ENCODE results near the gene LRFN2. TPM values are rescaled to one million over a fixed set of nuclear protein-coding genes. Genes with fewer than 3 reads are reported as not detected.

Gene LRFN2
- total RNA-seq, 1 donor from 2014 or later: not detected

DNA sequence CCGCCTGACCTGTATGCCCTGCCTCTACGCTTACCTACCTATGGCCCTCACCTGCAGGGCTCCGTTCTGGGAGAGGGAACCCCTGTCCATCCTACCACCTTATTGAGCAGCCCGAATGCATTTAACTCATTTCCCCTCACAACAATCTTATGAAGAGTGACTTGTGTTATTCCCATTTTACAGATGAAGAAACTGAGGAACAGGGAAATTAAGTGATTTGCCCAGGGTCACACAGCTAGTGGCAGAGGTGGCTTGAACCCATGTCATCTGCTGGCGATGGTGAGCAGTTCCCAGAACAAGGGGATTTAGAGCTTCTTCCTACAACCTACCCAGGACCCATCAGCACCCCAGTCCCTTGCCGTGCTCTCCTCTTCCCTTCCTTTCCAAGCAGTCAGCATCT, 42.3 kb upstream of the LRFN2 start:
- H3K27ac ChIP-seq (replicated peaks): no peak overlapping the region
- no peaks in the 10 kb centered on the region for H3K4me1 ChIP-seq
- H3K36me3 ChIP-seq: no peaks in the 10 kb centered on the region
- TF ChIP-seq, protein P1, sequence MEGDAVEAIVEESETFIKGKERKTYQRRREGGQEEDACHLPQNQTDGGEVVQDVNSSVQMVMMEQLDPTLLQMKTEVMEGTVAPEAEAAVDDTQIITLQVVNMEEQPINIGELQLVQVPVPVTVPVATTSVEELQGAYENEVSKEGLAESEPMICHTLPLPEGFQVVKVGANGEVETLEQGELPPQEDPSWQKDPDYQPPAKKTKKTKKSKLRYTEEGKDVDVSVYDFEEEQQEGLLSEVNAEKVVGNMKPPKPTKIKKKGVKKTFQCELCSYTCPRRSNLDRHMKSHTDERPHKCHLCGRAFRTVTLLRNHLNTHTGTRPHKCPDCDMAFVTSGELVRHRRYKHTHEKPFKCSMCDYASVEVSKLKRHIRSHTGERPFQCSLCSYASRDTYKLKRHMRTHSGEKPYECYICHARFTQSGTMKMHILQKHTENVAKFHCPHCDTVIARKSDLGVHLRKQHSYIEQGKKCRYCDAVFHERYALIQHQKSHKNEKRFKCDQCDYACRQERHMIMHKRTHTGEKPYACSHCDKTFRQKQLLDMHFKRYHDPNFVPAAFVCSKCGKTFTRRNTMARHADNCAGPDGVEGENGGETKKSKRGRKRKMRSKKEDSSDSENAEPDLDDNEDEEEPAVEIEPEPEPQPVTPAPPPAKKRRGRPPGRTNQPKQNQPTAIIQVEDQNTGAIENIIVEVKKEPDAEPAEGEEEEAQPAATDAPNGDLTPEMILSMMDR (IDR thresholded peaks at IDR 0.05; ENCODE audit: borderline replicate concordance): no peak
- no peak overlapping the region for H3K4me3 ChIP-seq
- H3K9me3 ChIP-seq (replicated peaks): peaks cover 9% of the 10 kb centered on the region
- intact Hi-C loops (cut with micrococcal nuclease): no loop called here
- no peak for DNase-seq
- H3K27me3 ChIP-seq (ENCODE audit: low read depth): peaks cover 65% of the 10 kb centered on the region

DNA sequence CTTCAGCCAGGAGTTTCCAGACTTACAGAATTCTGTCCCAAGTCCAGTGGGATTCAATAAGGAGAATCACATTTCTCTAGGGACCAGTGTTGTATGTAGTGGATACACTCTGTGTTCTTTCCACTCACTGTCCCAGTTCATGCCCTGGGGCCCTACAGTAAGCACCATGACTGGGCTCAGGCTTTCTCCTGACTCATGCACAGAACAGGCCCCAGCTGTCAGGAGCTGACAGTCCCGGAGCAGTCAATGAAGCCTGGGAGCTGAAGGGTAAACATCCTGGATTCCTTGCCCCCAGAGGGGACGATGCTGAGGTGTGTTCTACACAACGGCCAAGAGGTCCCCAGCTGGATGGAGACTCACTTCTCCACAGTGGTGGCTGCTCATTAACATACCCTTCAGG, 40.2 kb upstream of the LRFN2 start:
- Histone ChIP-seq H3K27me3 (ENCODE audit: low read depth) (peaks cover 59% of the 10 kb centered on the region), H3K27ac (replicated peaks) (no peak overlapping the region), H3K9me3 (replicated peaks) (peaks cover 9% of the 10 kb centered on the region), H3K4me1 (no peaks in the 10 kb centered on the region), H3K36me3 (no peaks in the 10 kb centered on the region), H3K4me3 (no peak overlapping the region)
- DNase-seq: no peak
- TF ChIP-seq, protein P1 (IDR thresholded peaks at IDR 0.05; ENCODE audit: borderline replicate concordance): no peak
- intact Hi-C loops (cut with micrococcal nuclease): no loop called here

DNA sequence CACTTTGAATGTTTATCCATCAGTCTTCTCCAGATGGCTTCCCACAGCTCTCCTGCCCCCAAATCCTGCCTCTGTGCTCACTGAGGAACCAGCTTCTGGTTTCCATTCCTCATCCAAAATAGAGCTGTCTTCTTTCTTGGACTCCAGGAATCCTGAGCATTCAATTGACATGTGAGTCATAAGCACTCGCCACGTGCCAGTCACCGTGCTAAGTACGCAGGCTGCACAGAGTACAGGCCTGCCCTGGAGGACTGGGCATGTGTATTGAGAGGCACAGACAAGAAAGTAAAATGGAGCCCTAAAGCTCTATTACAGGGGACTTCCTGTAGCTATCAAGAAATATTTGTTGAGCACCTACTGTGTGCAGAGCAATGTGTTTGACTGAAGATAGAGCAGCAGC, 39.7 kb upstream of the LRFN2 start:
- TF ChIP-seq, protein P1 (IDR thresholded peaks at IDR 0.05; ENCODE audit: borderline replicate concordance): no peak
- H3K4me3 ChIP-seq: no peak overlapping the region
- H3K27me3 ChIP-seq (ENCODE audit: low read depth): peaks cover 57% of the 10 kb centered on the region
- H3K36me3 ChIP-seq: no peaks in the 10 kb centered on the region
- no peak for DNase-seq
- no peak overlapping the region for H3K27ac ChIP-seq (replicated peaks)
- H3K9me3 ChIP-seq (replicated peaks): peaks cover 9% of the 10 kb centered on the region
- intact Hi-C loops (cut with micrococcal nuclease): no loop called here
- H3K4me1 ChIP-seq: no peaks in the 10 kb centered on the region

DNA sequence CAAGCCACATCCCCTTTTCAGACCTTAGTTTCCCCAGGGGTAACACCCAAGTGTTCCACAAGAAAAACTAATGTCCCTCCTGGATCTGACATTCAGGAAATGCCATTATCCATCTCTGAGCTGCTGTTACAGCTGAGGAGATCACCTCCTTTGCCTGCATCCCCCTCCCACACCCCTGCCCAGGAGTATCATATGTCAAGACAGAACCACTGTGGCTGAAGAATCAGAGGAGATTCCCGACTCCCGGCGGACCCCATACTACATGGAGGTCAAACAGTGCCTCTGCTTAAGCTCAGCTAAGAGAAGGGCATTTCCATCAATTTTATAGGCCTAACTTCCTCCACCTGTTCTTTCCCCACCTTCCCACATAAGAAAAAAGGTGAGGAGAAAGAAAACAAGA, 36.8 kb upstream of the LRFN2 start:
- Histone ChIP-seq H3K4me3 (no peak overlapping the region), H3K27me3 (ENCODE audit: low read depth) (peaks cover 60% of the 10 kb centered on the region), H3K36me3 (no peaks in the 10 kb centered on the region), H3K27ac (replicated peaks) (no peak overlapping the region), H3K4me1 (no peaks in the 10 kb centered on the region), H3K9me3 (replicated peaks) (peaks cover 9% of the 10 kb centered on the region)
- intact Hi-C loops (cut with micrococcal nuclease): no loop called here
- no peak for DNase-seq
- TF ChIP-seq, protein P1 (IDR thresholded peaks at IDR 0.05; ENCODE audit: borderline replicate concordance): no peak

DNA sequence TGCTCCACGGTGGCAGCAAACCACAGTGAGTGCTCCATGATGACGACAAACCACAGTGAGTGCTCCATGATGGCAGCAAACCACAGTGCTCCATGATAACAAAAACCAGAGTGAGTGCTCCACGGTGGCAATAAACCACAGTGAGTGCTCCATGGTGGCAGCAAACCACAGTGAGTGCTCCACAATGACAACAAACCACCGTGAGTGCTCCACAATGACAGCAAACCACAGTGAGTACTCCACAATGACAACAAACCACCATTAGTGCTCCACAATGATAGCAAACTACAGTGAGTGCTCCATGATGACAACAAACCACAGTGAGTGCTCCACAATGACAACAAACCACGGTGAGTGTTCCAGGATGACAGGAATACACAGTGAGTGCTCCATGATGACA, 36.0 kb upstream of the LRFN2 start:
- TF ChIP-seq, protein P1 (IDR thresholded peaks at IDR 0.05; ENCODE audit: borderline replicate concordance): no peak
- Histone ChIP-seq H3K4me3 (no peak overlapping the region), H3K27me3 (ENCODE audit: low read depth) (peaks cover 60% of the 10 kb centered on the region), H3K4me1 (no peaks in the 10 kb centered on the region), H3K27ac (replicated peaks) (no peak overlapping the region), H3K36me3 (no peaks in the 10 kb centered on the region), H3K9me3 (replicated peaks) (peaks cover 9% of the 10 kb centered on the region)
- no peak for DNase-seq
- intact Hi-C loops (cut with micrococcal nuclease): no loop called here

All from left ventricle myocardium inferior (tissue), 1 donor.